Mesendoderm (in vitro differentiated cells): Measurements from ENCODE around the gene UGT2A1. TPM values are rescaled to one million over a fixed set of nuclear protein-coding genes. Genes with fewer than 3 reads are reported as not detected.

Experiments used
- DNase-seq: peaks from one replicate; pipeline ENCODE4 v3.0.0; 2013
- H2AK5ac ChIP-seq: 2 replicates; pipeline ENCODE4 v1.6.1; 2013; ENCODE audit warnings: low read length, inconsistent platforms
- H2BK120ac ChIP-seq: 2 replicates; pipeline ENCODE4 v1.6.1; 2013; ENCODE audit warnings: low read depth, mild to moderate bottlenecking, low read length, moderate library complexity, mixed read lengths
- H2BK15ac ChIP-seq: replicated peaks from 2 replicates; pipeline ENCODE4 v1.6.1; 2013; ENCODE audit warnings: low read depth, mild to moderate bottlenecking, moderate library complexity
- H2BK5ac ChIP-seq: 2 replicates; pipeline ENCODE4 v1.6.1; 2013; ENCODE audit warnings: low read length, inconsistent platforms
- H3K18ac ChIP-seq: 2 replicates; pipeline ENCODE4 v1.6.1; 2013; ENCODE audit warnings: mild to moderate bottlenecking, low read length, mixed read lengths
- H3K23ac ChIP-seq: one replicate; pipeline ENCODE4 v1.6.1; 2013; ENCODE audit warnings: low read length
- H3K27ac ChIP-seq: 2 replicates; pipeline ENCODE4 v1.5.1; 2013; ENCODE audit warnings: low read depth, mild to moderate bottlenecking, inconsistent platforms, low read length, moderate library complexity
- H3K27me3 ChIP-seq: 2 replicates; pipeline ENCODE4 v1.6.1; 2013; ENCODE audit warnings: low read length, control low read depth, mild to moderate bottlenecking, inconsistent platforms; ENCODE audit not compliant: insufficient read depth, poor library complexity
- H3K36me3 ChIP-seq: 2 replicates; pipeline ENCODE4 v1.6.1; 2013; ENCODE audit warnings: low read length, inconsistent platforms; ENCODE audit not compliant: control insufficient read depth, insufficient read depth
- H3K4ac ChIP-seq: one replicate; pipeline ENCODE4 v1.6.1; 2013; ENCODE audit warnings: low read depth, mild to moderate bottlenecking, low read length, moderate library complexity
- H3K4me1 ChIP-seq: 2 replicates; pipeline ENCODE4 v1.6.1; 2013; ENCODE audit warnings: low read depth, low read length, inconsistent platforms; ENCODE audit not compliant: control insufficient read depth
- H3K4me2 ChIP-seq: 2 replicates; pipeline ENCODE4 v1.6.1; 2013; ENCODE audit warnings: low read length
- H3K4me3 ChIP-seq: 2 replicates; pipeline ENCODE4 v1.5.1; 2013; ENCODE audit warnings: mild to moderate bottlenecking, low read length
- H3K56ac ChIP-seq: one replicate; pipeline ENCODE4 v1.6.1; 2013; ENCODE audit warnings: low read length
- H3K79me1 ChIP-seq: 2 replicates; pipeline ENCODE4 v1.6.1; 2013; ENCODE audit warnings: low read length, inconsistent platforms
- H3K79me2 ChIP-seq: 2 replicates; pipeline ENCODE4 v1.6.1; 2013; ENCODE audit warnings: mild to moderate bottlenecking, low read length; ENCODE audit not compliant: control insufficient read depth, insufficient read depth
- H3K9ac ChIP-seq: 2 replicates; pipeline ENCODE4 v1.6.1; 2013; ENCODE audit warnings: low read length, inconsistent platforms
- H4K5ac ChIP-seq: one replicate; pipeline ENCODE4 v1.6.1; 2013; ENCODE audit warnings: low read length
- H4K8ac ChIP-seq: one replicate; pipeline ENCODE4 v1.6.1; 2013; ENCODE audit warnings: low read depth, mild to moderate bottlenecking, control low read depth, low read length, moderate library complexity
- WGBS: extraction: QIAGEN DNeasy Blood & Tissue Kit; methylation state at CpG from one replicate; pipeline ENCODE4 v1.1.7; 2013; ENCODE audit warnings: low lambda C conversion rate, missing lambda C conversion rate; ENCODE audit not compliant: insufficient coverage; ENCODE audit errors: extremely low coverage; 5-methylcytosine and 5-hydroxymethylcytosine counted together
- small RNA-seq: library from polyadenylated mRNA; stranded (forward); fragments of <200 nt; extraction: miRNeasy Mini kit (QIAGEN cat#:217004); gene quantifications from one replicate; pipeline ENCODE3, GENCODE V24; 2013; ENCODE audit not compliant: insufficient read depth

Gene UGT2A1

GRCh38 chr4:69549651-69550050 is 103.4 kb downstream of the UGT2A1 start:
- Histone ChIP-seq H4K8ac (no peak overlapping the region), H3K4me3 (no peak overlapping the region), H3K18ac (no peak overlapping the region), H3K4ac (no peak overlapping the region), H2BK15ac (no peak overlapping the region), H2AK5ac (no peak overlapping the region), H3K56ac (no peak overlapping the region), H3K4me1 (no peaks in the 10 kb centered on the region), H3K23ac (no peak overlapping the region), H3K4me2 (no peak overlapping the region), H3K9ac (no peak overlapping the region), H2BK5ac (no peak overlapping the region), H3K79me2 (no peaks in the 10 kb centered on the region), H2BK120ac (no peak overlapping the region), H3K27ac (no peak overlapping the region), H3K79me1 (no peaks in the 10 kb centered on the region), H3K27me3 (no peaks in the 10 kb centered on the region), H3K36me3 (no peaks in the 10 kb centered on the region), H4K5ac (no peak overlapping the region)
- no CpG with 5 or more reads among the region's 2 CpGs for WGBS
- no peak for DNase-seq

GRCh38 chr4:69546134-69546765 is 106.8 kb downstream of the UGT2A1 start:
- no peak overlapping the region for H2BK15ac ChIP-seq
- H4K8ac ChIP-seq = no peak overlapping the region
- no peak overlapping the region for H4K5ac ChIP-seq
- WGBS = no CpG with 5 or more reads among the region's 6 CpGs
- no peak for DNase-seq
- no peak overlapping the region for H3K27ac ChIP-seq
- no peak overlapping the region for H3K23ac ChIP-seq
- H2AK5ac ChIP-seq = no peak overlapping the region
- H3K4me3 ChIP-seq = no peak overlapping the region
- H3K79me2 ChIP-seq = no peaks in the 10 kb centered on the region
- no peak overlapping the region for H3K9ac ChIP-seq
- H3K79me1 ChIP-seq = no peaks in the 10 kb centered on the region
- no peaks in the 10 kb centered on the region for H3K4me1 ChIP-seq
- H3K36me3 ChIP-seq = no peaks in the 10 kb centered on the region
- no peak overlapping the region for H3K56ac ChIP-seq
- H3K18ac ChIP-seq = no peak overlapping the region
- H3K4me2 ChIP-seq = no peak overlapping the region
- no peak overlapping the region for H2BK120ac ChIP-seq
- no peaks in the 10 kb centered on the region for H3K27me3 ChIP-seq
- no peak overlapping the region for H2BK5ac ChIP-seq
- H3K4ac ChIP-seq = no peak overlapping the region

Small RNA genes lying within 50 kb of the gene (small RNA-seq; reads per million reads assigned to genes)
- gene UGT2A2 = not detected
